HCT116 (cell line): ENCODE data around the gene RBFOX2.

Experiments used
- CTCF ChIP-seq, 3 experiments: fragments of 200-600 bp in 1 of 3; sonication (generic) in 1 of 3; IDR thresholded peaks in 2 of 3; conservative IDR thresholded peaks in 1 of 3; 2 replicates each; pipeline ENCODE4 v1.5.1; 2012 to 2017; ENCODE audit warnings: low read depth in 2 of 3, low read length in 2 of 3, antibody characterized with exemption in 1 of 3, borderline replicate concordance in 1 of 3, control low read depth in 1 of 3, mild to moderate bottlenecking in 1 of 3, mixed read lengths in 1 of 3, mixed run types in 1 of 3, moderate library complexity in 1 of 3; ENCODE audit not compliant: insufficient read depth in 1 of 3
- POLR2AphosphoS5 ChIP-seq: IDR thresholded peaks from 2 replicates; pipeline ENCODE4 v1.6.1; 2011; ENCODE audit warnings: mild to moderate bottlenecking, low read depth, low read length, moderate library complexity

DNA sequence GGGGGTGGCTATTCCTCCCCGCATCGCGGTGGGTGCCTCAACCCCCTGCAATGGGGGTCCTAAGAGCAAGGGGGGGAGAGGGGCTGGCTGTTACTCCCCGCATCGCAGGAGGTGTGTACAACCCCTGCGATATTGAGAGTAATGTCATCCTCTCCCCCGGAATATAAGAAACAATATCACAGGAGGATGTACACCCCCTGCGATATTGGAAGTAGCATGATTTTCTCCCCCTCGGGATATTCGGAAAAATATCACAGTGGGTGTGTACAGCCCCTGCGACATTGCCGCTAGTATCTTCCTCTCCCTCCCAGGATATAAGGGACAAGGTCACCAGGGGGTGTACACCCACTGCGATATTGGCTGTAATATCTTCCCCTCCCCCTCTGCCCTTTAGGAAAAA is 333.4 kb downstream of the RBFOX2 start:
- TF ChIP-seq CTCF (IDR thresholded peaks at IDR 0.05 in 2 of 3, conservative IDR thresholded peaks at IDR 0.05 in 1 of 3; ENCODE audit: borderline replicate concordance in 1 of 3, insufficient read depth in 1 of 3, low read depth in 2 of 3, low read length in 2 of 3) (no peak), POLR2AphosphoS5 (no peak)
